VCaP (cell line): ENCODE results near the gene TMEM219.

Experiments
- H3K27ac ChIP-seq: fragments of 450-650 bp; 2 replicates; pipeline ENCODE4 v1.5.1; 2017
- CTCF ChIP-seq: fragments of 450-650 bp; conservative IDR thresholded peaks from 2 replicates; pipeline ENCODE4 v1.5.1; 2017; ENCODE audit warnings: mild to moderate bottlenecking, moderate library complexity

The TMEM219 gene

GRCh38 chr16:29972500-29972899 is 10.6 kb downstream of the TMEM219 start:
- TF ChIP-seq CTCF = no peak
- no peak overlapping the region for H3K27ac ChIP-seq

GRCh38 chr16:29972992-29973383 is 11.1 kb downstream of the TMEM219 start:
- TF ChIP-seq CTCF = no peak
- H3K27ac ChIP-seq = peak overlapping the region; percentile 76

GRCh38 chr16:29973384-29974246 is 11.7 kb downstream of the TMEM219 start, which contains the start of gene TAOK2:
Gene TAOK2, plus strand, starts transcription at chr16:29973868. Its CDS starts 3,905 bp downstream, at chr16:29977773.
- TF ChIP-seq CTCF = no peak
- peak within 1 kb of the TSS; percentile 76 for H3K27ac ChIP-seq

GRCh38 chr16:29974291-29975133 is 12.6 kb downstream of the TMEM219 start:
- H3K27ac ChIP-seq = peak overlapping the region; percentile 76
- TF ChIP-seq CTCF = no peak

GRCh38 chr16:29975134-29975538 is 13.3 kb downstream of the TMEM219 start:
- H3K27ac ChIP-seq = peak overlapping the region; percentile 76; the same call in 1 of the 2 replicates

GRCh38 chr16:29975811-29976511 is 14.1 kb downstream of the TMEM219 start:
- peak overlapping the region; percentile 76; the same call in 1 of the 2 replicates for H3K27ac ChIP-seq
- TF ChIP-seq CTCF = no peak

More at GRCh38 chr16:29975134-29975538, 13.3 kb downstream of the TMEM219 start:
- TF ChIP-seq CTCF = no peak
